ENCODE measurements around the gene EPHB3. TPM values are rescaled to one million over a fixed set of nuclear protein-coding genes. Genes with fewer than 3 reads are reported as not detected.

The EPHB3 gene
- 132 and 170 TPM in 2 replicates for total RNA-seq
- polyA plus RNA-seq, result 142 and 206 TPM in 2 replicates

DNA sequence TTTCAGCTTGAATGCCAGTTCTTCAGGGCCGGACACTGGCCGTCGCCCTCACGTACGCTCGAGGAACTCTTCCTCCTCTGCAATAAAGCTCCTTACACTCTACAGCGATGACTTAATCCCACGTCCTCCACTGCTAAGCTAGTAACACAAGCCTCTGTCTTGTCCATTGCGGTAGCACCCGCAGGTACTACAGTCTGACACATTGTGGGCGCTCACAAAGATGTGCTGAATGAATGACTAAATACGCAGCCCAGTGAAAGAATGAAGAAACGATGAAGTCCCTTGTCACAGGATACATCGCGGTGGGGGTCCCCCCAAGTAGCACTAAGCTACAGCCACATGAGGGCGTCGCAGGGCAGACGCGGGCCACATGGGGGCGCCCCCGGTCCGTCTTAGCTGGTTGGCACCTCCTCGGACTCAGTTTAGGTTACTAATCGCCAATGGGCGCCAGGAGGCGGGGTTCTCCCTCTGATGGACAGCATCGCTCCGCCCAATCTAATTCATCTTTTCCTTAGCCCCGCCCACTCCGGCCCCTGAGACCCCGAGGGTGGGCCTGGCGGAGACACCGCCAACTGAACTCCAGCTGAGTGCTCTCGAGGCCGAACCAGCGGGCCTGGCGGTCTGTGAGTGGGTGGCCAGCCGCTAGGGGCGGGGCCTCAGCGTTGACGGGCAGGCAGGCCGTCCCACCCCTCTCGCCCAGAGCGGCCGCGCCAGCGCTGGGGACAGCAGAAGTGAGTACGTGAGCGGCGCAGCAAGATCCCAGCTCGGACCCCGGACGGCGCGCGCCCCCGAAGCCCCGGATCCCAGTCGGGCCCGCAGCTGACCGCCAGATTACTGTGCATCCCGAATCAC, at the start of gene EPHB3:
TSS of gene EPHB3 (plus strand) at position 725 of the 852 bp plus-strand sequence. CDS start 451 bp downstream, outside the sequence.
- TF ChIP-seq, protein P1, sequence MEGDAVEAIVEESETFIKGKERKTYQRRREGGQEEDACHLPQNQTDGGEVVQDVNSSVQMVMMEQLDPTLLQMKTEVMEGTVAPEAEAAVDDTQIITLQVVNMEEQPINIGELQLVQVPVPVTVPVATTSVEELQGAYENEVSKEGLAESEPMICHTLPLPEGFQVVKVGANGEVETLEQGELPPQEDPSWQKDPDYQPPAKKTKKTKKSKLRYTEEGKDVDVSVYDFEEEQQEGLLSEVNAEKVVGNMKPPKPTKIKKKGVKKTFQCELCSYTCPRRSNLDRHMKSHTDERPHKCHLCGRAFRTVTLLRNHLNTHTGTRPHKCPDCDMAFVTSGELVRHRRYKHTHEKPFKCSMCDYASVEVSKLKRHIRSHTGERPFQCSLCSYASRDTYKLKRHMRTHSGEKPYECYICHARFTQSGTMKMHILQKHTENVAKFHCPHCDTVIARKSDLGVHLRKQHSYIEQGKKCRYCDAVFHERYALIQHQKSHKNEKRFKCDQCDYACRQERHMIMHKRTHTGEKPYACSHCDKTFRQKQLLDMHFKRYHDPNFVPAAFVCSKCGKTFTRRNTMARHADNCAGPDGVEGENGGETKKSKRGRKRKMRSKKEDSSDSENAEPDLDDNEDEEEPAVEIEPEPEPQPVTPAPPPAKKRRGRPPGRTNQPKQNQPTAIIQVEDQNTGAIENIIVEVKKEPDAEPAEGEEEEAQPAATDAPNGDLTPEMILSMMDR (IDR thresholded peaks at IDR 0.05; ENCODE audit: low read depth, low read length), result peak; percentile 100
- Histone ChIP-seq H3K27ac (peak within 1 kb of the TSS; percentile 80), H3K27me3 (no peaks in the 10 kb centered on the region), H3K4me1 (ENCODE audit: low read depth) (peaks cover 39% of the 10 kb centered on the region), H3K9me3 (ENCODE audit: low read depth) (no peaks in the 10 kb centered on the region), H3K36me3 (no peaks in the 10 kb centered on the region), H3K4me3 (peak within 1 kb of the TSS; percentile 98)
- DNase-seq (ENCODE audit: low read depth in 1 of 2, low spot score in 1 of 2), result peak; percentile 99 to 100

DNA sequence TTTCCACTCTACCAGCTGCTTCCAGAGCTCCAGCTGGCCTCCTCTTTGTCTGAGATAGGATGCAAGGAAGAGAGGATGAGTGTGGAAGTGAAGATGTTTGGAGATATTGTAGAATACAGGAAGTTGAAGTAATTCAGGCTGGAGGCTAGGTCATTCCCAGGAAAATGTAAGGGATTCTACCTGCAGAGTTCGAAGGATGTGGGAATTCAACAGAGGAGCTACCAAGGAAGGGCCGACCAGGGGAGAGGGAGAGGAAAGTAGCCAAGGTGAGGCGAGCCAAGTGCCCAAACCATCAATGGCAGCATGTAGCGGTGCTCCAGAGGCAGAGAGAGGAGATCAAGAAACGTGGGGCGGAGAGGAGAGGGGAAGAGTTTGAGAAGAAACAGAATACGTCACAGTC, 49.0 kb upstream of the EPHB3 start:
- Histone ChIP-seq H3K9me3 (ENCODE audit: low read depth) (no peaks in the 10 kb centered on the region), H3K27me3 (peaks cover 89% of the 10 kb centered on the region), H3K4me1 (ENCODE audit: low read depth) (no peaks in the 10 kb centered on the region), H3K4me3 (no peak overlapping the region), H3K36me3 (no peaks in the 10 kb centered on the region), H3K27ac (no peak overlapping the region)
- TF ChIP-seq, protein P1 (IDR thresholded peaks at IDR 0.05; ENCODE audit: low read depth, low read length), result no peak
- DNase-seq (ENCODE audit: low read depth in 1 of 2, low spot score in 1 of 2), result no peak

DNA sequence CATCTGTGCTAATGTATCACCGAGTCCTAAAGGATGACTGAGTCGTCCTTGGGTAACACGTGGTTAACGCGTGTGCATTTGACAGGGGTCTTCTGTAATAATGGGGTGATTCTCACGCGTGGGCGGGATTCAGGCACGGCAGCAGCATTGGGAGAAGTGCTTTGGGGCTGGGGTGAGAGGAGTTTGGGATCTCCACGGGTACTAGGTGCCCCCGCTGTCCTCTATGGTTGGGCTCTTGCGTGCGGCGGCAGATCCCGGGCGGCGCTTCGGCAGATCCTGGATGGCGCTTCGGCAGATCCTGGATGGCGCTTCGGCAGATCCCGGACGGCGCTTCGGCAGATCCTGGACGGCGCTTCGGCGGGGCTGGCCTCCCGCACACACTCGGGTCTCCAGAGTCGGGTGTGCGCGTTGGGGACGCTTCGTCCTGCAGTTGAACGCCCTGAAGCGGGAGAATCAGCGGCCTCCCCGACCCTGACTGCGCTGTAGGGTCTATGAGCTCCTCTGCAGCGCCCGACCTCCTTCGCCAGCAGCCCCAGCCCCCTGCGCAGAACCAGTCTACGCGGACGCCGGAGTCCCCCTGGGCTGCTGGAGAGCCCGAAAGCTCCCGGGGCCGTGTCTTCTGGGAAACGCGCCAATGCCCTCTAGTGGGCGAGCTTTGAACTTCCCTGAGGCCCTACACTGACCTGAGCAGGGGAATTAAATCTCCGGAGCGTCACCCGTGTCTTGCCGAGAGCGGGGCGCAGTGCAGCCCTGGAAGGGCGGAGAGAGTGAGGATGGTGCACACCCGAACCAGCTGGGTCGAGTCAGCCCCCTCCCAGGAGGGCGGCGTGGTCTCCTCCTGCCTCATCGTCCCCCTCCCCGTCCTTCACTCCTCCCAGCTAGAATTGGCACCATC, 48.1 kb upstream of the EPHB3 start:
- H3K36me3 ChIP-seq, result no peaks in the 10 kb centered on the region
- DNase-seq (ENCODE audit: low read depth in 1 of 2, low spot score in 1 of 2), result peak; percentile 83 to 94
- peaks cover 87% of the 10 kb centered on the region for H3K27me3 ChIP-seq
- H3K9me3 ChIP-seq (ENCODE audit: low read depth), result no peaks in the 10 kb centered on the region
- H3K4me1 ChIP-seq (ENCODE audit: low read depth), result no peaks in the 10 kb centered on the region
- peak overlapping the region; percentile 16 for H3K4me3 ChIP-seq
- no peak overlapping the region for H3K27ac ChIP-seq
- TF ChIP-seq, protein P1 (IDR thresholded peaks at IDR 0.05; ENCODE audit: low read depth, low read length), result peak; percentile 84

DNA sequence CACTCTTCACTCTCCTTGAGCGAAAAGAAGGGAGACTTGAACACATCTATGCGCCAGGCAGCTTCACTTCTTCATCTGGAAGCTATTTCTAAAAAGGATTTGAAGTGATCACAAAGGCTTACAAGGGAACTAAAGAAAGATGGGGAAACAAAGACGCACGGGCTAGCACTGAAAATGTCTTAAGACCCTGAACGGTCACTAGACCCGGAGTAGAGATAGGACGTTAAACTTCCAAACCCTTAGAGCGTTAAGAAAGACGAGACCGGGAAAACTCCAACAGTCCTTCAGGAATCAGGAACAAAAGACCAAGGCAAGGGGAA, 47.5 kb upstream of the EPHB3 start:
- TF ChIP-seq, protein P1 (IDR thresholded peaks at IDR 0.05; ENCODE audit: low read depth, low read length), result no peak
- H3K9me3 ChIP-seq (ENCODE audit: low read depth), result no peaks in the 10 kb centered on the region
- H3K27me3 ChIP-seq, result peaks cover 81% of the 10 kb centered on the region
- no peak for DNase-seq (ENCODE audit: low read depth in 1 of 2, low spot score in 1 of 2)
- no peaks in the 10 kb centered on the region for H3K36me3 ChIP-seq
- no peak overlapping the region for H3K27ac ChIP-seq
- H3K4me3 ChIP-seq, result no peak overlapping the region
- H3K4me1 ChIP-seq (ENCODE audit: low read depth), result no peaks in the 10 kb centered on the region

DNA sequence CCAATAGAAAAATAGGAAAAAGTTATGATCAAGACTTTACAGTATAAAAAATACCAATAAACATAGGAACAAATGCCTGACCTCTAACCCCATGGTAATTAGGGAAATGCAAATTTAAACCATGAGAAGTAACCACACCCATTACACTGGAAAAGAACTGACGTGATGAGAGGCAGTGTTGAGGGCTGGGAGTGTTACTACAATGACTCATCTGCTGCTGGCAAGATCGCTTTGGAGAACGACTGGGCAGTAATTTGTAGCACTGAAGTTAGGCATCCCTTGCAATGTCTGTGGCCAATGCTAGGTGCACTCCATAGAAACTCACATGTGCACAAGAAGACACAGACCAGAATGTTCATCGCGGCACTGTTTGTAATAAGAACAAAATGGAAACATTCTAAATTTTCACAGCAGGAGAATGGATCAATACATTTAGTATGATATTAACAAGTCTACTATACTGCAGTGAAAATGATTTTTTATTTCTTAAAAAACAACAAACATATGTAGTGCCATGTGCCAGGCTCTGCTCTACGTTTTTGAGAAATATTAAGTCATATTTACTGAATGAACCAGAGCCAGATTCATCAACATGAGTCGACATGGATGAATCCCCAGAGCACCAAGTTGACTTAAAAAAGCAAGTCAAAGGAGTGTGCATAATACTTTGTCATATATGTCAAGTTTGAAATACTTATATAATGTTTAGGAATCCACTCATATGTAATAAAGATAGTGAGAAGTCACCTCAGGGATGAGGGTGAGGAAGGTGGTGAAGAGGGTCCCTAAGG, 37.6 kb upstream of the EPHB3 start:
- peak in 1 of 2 donors; percentile 55 for DNase-seq (ENCODE audit: low read depth in 1 of 2, low spot score in 1 of 2)
- Histone ChIP-seq H3K4me1 (ENCODE audit: low read depth) (no peaks in the 10 kb centered on the region), H3K36me3 (no peaks in the 10 kb centered on the region), H3K27me3 (peaks cover 68% of the 10 kb centered on the region), H3K27ac (no peak overlapping the region), H3K9me3 (ENCODE audit: low read depth) (no peaks in the 10 kb centered on the region), H3K4me3 (no peak overlapping the region)
- TF ChIP-seq, protein P1 (IDR thresholded peaks at IDR 0.05; ENCODE audit: low read depth, low read length), result no peak

Data from cardiac muscle cell (in vitro differentiated cells and primary cell).